GM21360 (cell line): ENCODE data around the gene ACADS.

ENCODE experiments used
- ATAC-seq: cut with Tn5 transposase; IDR thresholded peaks from one replicate; pipeline ENCODE4 v1.9.1; 2021; ENCODE audit warnings: mild to moderate bottlenecking, moderate library complexity; ENCODE audit not compliant: unreplicated experiment

Gene ACADS, protein sequence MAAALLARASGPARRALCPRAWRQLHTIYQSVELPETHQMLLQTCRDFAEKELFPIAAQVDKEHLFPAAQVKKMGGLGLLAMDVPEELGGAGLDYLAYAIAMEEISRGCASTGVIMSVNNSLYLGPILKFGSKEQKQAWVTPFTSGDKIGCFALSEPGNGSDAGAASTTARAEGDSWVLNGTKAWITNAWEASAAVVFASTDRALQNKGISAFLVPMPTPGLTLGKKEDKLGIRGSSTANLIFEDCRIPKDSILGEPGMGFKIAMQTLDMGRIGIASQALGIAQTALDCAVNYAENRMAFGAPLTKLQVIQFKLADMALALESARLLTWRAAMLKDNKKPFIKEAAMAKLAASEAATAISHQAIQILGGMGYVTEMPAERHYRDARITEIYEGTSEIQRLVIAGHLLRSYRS

DNA sequence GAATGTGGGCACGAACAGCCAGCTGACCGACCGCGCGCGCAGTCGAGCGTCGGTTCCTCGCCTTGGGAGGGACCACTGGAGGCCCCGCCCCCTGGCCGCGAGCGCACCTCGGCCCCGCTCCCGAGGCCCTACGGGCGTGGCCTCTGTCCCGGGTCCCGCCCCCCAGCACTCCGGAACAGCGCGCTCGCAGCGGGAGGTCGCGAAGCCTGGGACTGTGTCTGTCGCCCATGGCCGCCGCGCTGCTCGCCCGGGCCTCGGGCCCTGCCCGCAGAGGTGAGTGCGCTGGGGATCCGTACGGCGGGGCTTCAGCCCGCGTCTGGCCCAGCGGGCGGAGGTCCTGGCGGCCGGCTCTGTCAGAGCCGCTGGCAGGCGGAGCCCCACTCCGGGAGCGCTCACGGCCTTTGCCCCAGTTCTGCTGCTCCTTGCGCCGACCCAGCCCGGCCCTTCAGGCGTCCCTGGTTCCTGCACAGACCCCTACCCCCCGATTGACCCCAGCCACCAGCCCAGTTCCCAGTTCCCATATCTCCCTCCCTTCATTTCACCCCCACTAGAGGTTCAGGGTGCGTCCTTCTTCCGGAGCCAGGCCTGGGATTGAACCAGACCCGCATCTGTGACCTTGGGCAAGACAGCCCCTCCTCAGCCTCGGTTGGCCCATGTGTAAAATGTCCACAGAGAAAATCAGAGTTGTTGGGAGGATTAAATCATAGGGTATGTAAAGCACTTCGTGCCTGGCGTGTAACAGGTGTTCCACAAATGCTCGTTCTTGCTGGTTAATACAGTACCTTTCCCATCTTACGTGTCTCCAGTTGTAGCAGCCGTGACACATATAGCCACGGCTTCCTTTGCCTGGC lies at the start of gene ACADS:
Gene ACADS, plus strand, starts transcription at position 168 of the 851 bp plus-strand sequence. Its CDS starts 60 bp downstream, at position 228.
- ATAC-seq = peak; percentile 96

DNA sequence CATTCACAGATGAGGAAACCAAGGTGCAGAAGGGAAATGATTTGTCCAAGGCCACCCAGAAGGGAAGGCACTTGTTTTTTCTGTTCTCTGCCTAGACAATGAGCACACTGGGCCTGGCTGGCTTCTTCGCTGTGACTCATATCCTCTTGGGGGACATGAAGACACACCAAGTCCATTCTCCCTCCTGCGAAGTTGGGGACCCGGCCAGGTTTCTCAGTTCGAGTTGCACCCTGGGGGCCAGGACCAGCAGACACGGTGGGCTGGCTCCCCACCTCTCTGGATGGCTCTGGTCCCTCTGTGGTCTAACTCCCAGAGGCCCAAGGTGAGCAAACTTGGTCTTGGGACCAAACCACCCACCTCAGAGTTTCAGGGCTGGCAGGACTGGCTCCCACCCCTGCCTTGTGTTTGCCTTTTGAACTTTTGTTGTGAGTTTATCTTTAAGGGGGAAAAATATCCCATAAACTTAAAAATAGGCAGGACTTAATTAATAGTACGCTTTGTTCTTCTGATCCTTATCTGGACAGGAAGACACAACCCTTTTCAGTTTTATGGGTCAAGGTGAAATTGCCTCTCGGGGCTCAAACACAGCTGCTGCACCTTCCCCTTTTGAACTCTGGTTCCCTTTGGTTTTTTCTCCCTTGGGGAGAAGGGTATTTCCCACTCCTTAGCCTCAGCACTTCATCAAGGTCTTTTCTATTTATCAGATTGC lies 47.7 kb upstream of the ACADS start:
- ATAC-seq = no peak

DNA sequence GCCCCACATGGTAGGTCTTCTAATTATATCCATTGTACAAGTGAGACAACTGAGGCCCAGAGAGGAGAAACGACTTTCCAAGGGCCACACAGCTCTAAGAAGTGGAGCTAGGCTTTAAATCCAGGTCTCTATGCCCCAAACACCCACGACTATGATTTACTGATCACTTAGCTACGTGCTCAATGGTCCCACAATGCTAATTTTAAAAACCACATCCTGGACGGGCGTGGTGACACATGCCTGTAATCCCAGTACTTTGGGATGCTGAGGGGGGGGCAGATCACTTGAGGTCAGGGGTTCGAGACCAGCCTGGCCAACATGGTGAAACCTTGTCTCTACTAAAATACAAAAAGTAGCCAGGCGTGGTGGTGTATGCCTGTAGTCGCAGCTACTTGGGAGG lies 47.1 kb upstream of the ACADS start:
- ATAC-seq = no peak

DNA sequence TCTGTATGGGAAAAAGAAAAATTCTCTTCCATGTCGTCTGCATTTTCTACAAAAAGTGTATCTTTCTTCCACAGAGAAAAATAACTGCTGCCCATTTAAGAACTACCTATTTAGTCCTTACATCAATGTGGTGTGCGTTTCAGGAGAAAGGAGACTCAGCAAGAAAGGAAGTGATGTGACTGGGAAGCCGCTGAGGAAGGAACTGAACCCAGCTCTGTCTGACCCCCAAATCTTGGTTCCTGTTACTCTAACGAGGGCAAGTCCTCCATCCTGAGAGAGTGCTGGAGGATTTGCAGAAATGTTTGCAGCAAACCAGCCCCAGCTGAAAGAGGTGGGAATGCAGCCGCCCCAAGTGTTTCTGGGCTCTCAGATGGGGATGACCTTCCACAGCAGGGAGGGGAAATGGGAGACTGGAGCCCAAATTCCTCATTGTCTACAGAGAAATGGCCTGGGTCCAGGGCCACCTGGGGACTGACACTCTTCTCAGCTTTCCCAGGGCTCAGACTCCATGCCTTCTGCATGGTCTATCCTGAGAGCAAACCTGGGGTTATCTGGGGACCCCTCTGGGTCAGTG lies 45.4 kb upstream of the ACADS start:
- no peak for ATAC-seq

DNA sequence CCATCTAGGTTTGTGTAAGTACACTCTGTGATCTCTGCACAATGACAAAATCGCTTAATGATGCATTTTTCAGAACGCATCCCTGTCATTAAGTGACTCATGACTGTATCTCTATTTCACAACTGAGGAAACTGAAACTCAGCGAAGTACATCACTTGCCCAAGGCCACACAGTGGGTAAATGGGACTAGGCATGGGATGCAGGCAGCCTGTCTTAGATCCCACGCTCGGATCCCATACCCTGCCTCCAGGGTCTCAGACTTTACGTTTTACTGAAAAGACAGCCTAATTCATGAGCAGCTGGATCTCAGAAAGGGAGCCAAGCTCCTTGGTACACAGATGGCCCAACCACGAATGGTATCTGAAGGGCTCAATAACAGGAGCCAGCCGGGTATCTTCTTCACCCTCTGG lies 41.1 kb upstream of the ACADS start:
- ATAC-seq = no peak

- no peak for ATAC-seq
Measured at GRCh38 chr12:120685522-120685921, 40.1 kb upstream of the ACADS start.

GRCh38 chr12:120686151-120686689 lies 39.4 kb upstream of the ACADS start:
- ATAC-seq = peak; percentile 64

- peak; percentile 68 for ATAC-seq
Measured at GRCh38 chr12:120686690-120687577, 38.7 kb upstream of the ACADS start, which contains the start of gene MLEC. Gene MLEC (plus strand): TSS chr12:120687149. CDS start chr12:120687297, 148 bp downstream.

DNA sequence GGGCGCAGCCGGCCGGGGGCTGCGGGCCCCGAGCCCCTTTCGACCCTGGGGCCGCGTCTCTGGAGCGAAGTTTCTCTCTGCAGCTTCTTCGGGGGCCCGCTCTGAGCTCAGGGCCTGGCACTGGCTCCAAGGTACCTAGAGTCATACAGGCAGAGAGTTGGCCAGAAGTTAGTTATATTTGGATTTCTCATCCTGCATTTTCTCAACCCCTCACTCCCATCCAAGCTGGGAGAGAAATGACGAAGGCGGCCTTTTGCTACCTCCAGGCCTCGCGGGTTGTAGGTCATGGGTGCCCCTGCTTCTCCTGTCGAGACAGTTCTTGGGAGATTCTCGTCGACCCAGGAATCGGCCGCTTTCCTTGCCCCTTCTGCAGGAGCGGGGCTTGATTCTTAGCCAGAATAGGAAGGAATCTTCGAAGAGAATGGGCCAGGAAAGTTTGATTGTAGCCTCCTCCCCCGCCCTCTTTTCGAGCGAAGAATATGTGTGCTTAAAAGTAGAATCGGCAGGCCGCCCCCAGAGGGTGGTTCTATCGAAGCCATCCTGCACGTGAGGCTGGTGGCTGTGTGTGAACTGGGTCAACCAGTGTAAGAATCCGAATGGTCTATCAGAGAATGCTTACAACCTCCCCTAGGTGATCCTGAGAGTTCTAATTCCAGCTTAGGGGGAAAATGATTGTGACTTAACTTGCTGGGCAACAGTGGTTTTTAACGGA lies 37.9 kb upstream of the ACADS start:
- ATAC-seq = no peak

DNA sequence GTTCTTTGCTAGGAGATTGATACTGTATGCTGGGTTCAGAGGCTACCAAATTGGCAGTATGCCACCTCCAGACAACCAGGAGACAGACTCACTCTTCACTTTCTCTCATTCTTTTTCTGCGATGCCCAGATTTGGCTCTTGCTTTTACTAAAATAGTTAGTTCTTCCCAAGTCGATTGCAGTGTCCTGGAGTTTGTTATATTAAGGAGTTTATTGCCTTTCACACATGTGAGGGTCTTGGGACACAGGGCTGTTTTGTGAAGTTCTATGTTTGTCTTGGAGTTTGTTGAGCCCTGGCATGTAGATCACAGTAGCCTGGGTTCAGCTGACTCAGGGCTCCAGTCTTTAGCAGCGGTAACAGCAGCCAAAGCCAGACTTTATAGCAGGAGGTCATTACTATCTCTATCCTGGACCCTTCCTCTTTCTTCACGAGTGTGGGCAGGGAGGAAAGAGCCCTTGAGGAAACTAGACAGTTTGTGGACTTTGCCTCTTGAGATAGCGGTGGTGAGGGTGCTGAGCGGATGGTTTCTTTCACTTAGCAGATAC lies 37.0 kb upstream of the ACADS start:
- no peak for ATAC-seq

DNA sequence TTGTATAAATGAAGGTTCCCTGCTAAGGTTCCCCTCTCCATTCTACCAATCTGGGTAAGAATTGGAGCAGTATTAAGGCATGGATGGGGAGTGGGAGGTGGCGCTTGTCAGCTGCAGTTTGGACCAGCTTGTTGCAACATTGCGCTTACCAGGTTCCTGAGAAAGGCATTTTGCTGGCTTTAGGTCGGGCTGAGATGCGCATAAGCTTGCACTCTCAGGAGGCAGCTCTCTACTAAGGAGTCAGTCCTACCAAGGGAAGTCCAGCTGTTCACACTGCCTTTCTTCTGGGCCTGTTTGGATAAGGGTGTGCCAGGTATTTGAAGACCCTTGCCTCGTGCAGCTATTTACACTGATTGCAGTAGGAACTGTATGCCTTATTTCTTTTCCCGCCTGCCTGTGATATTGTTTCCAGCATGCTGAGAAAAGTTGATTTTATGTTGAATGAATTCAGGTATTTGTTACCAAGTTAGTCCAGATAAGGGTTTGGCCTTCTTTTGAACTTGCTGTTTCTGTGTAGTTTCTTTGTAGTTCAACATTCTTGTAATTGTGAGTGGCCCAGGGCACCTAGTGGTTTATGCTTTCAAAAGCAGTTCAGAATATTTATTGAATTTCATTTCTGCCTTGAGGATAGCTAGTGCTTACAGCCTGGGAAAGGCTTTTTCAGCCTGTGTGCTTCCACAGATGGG lies 36.1 kb upstream of the ACADS start:
- ATAC-seq = no peak

DNA sequence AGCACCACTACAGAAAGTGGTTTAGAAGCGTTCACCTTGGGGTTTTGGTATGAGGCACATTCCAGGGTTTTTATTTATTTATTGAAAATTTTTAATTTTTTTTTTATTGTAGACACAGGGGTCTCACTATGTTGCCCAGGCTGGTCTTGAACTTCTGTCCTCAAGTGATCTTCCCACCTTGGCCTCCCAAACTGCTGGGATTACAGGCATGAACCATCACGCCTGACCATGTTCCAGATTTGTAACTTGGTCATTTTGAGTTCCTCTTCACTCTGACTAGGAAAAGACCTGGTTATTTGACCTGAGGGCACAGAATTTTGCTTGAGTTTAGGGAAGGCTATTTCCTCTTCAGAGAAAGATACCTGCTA lies 35.6 kb upstream of the ACADS start:
- no peak for ATAC-seq

DNA sequence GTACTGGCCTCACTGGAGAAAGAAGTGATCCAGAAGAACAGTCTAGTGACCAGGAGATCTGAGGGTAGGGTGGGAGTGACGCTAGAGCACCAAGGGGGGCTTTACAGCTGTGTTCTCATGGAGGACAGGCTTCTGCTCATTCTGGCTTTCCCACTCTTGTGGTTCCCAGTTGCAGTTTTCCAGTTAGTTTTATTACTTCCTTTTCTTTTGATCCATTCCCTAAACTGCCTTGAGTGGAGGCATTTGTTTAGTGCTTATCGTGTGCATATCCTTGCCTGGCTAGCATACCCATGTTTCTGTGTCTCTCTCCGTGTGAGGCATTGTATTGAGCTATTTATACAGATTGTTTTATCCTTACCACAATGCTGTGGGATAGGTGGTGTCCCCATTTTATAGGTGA lies 34.6 kb upstream of the ACADS start:
- ATAC-seq = no peak

DNA sequence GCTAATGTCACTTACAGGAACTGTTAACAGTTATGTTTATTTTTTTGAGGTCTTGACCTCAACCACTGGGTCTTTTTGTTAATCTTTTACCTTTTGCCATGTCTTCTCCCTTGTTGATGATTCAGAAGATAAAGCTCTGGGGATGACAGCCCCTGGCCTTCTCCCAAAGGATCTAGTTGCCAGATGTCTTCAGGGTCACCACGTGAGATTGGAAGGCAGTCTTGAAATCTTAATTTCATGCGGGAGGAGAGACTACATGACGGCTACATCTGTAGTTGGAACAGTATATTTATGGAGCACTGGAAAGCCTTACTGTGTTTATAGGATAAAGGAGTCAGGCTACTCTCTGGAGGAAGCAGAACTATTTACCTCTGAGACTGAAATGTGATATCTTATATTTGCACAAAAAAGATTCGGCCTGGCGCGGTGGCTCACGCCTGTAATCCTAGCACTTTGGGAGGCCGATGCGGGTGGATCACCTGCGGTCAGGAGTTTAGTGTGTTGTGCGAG lies 33.0 kb upstream of the ACADS start:
- no peak for ATAC-seq

DNA sequence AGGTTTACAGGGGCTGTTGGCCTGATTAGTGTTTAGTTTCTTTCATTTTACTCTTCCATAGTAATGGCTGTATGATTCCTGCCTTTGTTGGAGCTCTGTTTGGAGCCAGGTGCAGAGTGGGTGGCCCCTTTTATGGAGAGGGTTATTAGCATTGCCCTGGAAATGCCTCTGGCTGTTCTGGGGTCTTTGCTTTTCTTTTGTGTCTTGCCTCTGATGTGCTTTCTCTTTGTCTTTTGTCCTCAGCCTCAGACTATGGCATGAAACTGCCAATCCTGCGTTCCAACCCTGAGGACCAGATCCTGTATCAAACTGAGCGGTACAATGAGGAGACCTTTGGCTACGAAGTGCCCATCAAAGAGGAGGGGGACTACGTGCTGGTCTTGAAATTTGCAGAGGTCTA lies 31.8 kb upstream of the ACADS start:
- ATAC-seq = no peak

GRCh38 chr12:120696626-120697025 lies 29.0 kb upstream of the ACADS start:
- ATAC-seq = no peak

DNA sequence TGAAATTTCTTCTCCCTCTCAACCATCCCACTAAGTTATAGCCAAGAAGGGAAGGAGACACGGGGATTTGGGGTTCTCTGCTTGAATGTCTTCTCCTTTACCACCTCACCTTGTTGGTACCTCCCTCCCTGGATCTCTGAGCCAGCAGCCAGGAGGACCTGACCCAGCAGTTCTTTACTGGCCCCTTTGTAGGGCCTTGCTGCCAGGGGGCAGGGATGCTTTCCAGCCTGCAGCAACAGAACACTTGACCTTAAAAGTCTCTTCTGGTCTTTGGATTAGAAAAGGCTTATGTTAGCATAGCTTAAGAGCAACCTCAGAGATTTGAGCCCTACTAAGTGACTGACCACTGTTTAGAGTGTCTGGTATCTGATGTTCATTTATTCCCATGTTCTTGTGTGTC lies 28.3 kb upstream of the ACADS start:
- ATAC-seq = no peak

- no peak for ATAC-seq
Measured at GRCh38 chr12:120698665-120699064, 27.0 kb upstream of the ACADS start.
